Measurements from ENCODE around the gene SARDH. TPM values are rescaled to one million over a fixed set of nuclear protein-coding genes. Genes with fewer than 3 reads are reported as not detected.

The SARDH gene
- total RNA-seq, 4 donors from 2014 or later = 0.39 to 2.9 (median 0.51) TPM

GRCh38 chr9:133614678-133615077 lies 123.5 kb downstream of the SARDH start:
- WGBS = 73% methylated on average over 4 of the region's 5 CpGs
- peaks cover 2 to 98% (median 9%) of the 10 kb centered on the region in 4 donors for H3K27me3 ChIP-seq
- no peak for TF ChIP-seq POLR2AphosphoS5 (IDR thresholded peaks at IDR 0.05)
- TF ChIP-seq POLR2A (IDR thresholded peaks at IDR 0.05; ENCODE audit: low read depth) = no peak
- TF ChIP-seq, protein P1, sequence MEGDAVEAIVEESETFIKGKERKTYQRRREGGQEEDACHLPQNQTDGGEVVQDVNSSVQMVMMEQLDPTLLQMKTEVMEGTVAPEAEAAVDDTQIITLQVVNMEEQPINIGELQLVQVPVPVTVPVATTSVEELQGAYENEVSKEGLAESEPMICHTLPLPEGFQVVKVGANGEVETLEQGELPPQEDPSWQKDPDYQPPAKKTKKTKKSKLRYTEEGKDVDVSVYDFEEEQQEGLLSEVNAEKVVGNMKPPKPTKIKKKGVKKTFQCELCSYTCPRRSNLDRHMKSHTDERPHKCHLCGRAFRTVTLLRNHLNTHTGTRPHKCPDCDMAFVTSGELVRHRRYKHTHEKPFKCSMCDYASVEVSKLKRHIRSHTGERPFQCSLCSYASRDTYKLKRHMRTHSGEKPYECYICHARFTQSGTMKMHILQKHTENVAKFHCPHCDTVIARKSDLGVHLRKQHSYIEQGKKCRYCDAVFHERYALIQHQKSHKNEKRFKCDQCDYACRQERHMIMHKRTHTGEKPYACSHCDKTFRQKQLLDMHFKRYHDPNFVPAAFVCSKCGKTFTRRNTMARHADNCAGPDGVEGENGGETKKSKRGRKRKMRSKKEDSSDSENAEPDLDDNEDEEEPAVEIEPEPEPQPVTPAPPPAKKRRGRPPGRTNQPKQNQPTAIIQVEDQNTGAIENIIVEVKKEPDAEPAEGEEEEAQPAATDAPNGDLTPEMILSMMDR (IDR thresholded peaks at IDR 0.05) = no peak
- no peak for TF ChIP-seq EP300 (IDR thresholded peaks at IDR 0.05)
- no peak for DNase-seq (ENCODE audit: extremely low spot score)
- intact Hi-C loops (cut with DNase I) = no loop called here
- H3K9me3 ChIP-seq = no peaks in the 10 kb centered on the region
- no peak overlapping the region for H3K27ac ChIP-seq (replicated peaks in 1 of 4)
- no peak overlapping the region for H3K4me3 ChIP-seq
- H3K4me1 ChIP-seq = peaks cover 0 to under 1% (median 0%) of the 10 kb centered on the region in 4 donors
- no peaks in the 10 kb centered on the region for H3K36me3 ChIP-seq

DNA sequence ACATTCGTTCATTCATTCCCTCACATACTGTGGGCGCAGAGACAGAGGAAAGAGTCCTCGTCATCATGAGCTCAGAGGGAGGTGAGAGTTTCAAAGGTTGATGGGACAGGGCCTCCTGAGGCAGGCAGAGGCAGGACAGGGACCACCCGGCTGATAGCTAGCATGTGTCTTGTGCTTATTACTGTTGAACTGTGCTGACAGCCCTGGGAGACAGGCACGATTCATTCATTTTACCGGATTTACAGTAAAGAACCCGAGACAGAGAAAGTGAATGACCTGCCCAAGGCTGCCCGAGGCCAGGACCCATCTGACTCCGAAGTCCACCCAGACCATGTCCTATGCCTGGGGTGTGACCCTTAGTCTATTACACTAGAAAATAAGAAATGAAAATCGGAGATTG lies 124.1 kb downstream of the SARDH start:
- intact Hi-C loops (cut with DNase I) = no loop called here
- 69% methylated on average over 9 of the region's 10 CpGs for WGBS
- TF ChIP-seq, protein P1 (IDR thresholded peaks at IDR 0.05) = no peak
- TF ChIP-seq POLR2AphosphoS5 (IDR thresholded peaks at IDR 0.05) (no peak), EP300 (IDR thresholded peaks at IDR 0.05) (no peak), POLR2A (IDR thresholded peaks at IDR 0.05; ENCODE audit: low read depth) (no peak)
- no peak overlapping the region for H3K27ac ChIP-seq (replicated peaks in 1 of 4)
- no peak overlapping the region for H3K4me3 ChIP-seq
- H3K36me3 ChIP-seq = no peaks in the 10 kb centered on the region
- no peaks in the 10 kb centered on the region for H3K9me3 ChIP-seq
- peaks cover 2 to 98% (median 13%) of the 10 kb centered on the region in 4 donors for H3K27me3 ChIP-seq
- H3K4me1 ChIP-seq = peaks cover 0 to 7% (median under 1%) of the 10 kb centered on the region in 4 donors
- no peak for DNase-seq (ENCODE audit: extremely low spot score)

Other genes starting within 250 kb of the SARDH start
- gene MYMK, start 213.4 kb downstream of the SARDH start, total RNA-seq = not detected
- 1 to 10 TPM; 2.8 to 6.6 (median 3.2) TPM for gene ADAMTSL2, start 203.6 kb downstream of the SARDH start, total RNA-seq
- gene FAM163B, start 129.0 kb downstream of the SARDH start, total RNA-seq = not detected
- under 1 TPM in 1 of 4 donors, not detected in 3; 0.06 TPM for gene DBH, start 102.0 kb downstream of the SARDH start, total RNA-seq

Data from esophagus muscularis mucosa (tissue), 4 donors.